Gastroesophageal sphincter (tissue), 3 donors: ENCODE measurements around the gene PCMT1.

Source experiments
- EP300 ChIP-seq: sonication (generic); formaldehyde crosslinking; IDR thresholded peaks from one replicate; pipeline ENCODE4 v1.6.1; 2017; ENCODE audit warnings: antibody characterized with exemption, mild to moderate bottlenecking
- TF ChIP-seq, protein P1 (sequence below), 4 experiments: fragments of 200-600 bp in 2 of 4; fragments of 450-650 bp in 2 of 4; sonication (generic) in 1 of 4; IDR thresholded peaks; one replicate each; pipeline ENCODE4 v1.5.1; 2017 to 2019; ENCODE audit warnings: antibody characterized with exemption in 4 of 4, mild to moderate bottlenecking in 2 of 4, moderate library complexity in 2 of 4

GRCh38 chr6:149815788-149816187 lies 66.2 kb downstream of the PCMT1 start:
- TF ChIP-seq, protein P1, sequence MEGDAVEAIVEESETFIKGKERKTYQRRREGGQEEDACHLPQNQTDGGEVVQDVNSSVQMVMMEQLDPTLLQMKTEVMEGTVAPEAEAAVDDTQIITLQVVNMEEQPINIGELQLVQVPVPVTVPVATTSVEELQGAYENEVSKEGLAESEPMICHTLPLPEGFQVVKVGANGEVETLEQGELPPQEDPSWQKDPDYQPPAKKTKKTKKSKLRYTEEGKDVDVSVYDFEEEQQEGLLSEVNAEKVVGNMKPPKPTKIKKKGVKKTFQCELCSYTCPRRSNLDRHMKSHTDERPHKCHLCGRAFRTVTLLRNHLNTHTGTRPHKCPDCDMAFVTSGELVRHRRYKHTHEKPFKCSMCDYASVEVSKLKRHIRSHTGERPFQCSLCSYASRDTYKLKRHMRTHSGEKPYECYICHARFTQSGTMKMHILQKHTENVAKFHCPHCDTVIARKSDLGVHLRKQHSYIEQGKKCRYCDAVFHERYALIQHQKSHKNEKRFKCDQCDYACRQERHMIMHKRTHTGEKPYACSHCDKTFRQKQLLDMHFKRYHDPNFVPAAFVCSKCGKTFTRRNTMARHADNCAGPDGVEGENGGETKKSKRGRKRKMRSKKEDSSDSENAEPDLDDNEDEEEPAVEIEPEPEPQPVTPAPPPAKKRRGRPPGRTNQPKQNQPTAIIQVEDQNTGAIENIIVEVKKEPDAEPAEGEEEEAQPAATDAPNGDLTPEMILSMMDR (IDR thresholded peaks at IDR 0.05), result no peak
- TF ChIP-seq EP300, result no peak
